AG09309 (cell line): Measurements from ENCODE around the gene FAM43A.

Source experiments
- DNase-seq: peaks from one replicate; pipeline ENCODE4 v3.0.0-alpha.2; 2010; ENCODE audit warnings: low read depth
- H3K4me3 ChIP-seq: 2 replicates; pipeline ENCODE4 v1.5.1; 2011; ENCODE audit warnings: mild to moderate bottlenecking, low read depth, low read length, moderate library complexity; ENCODE audit not compliant: control insufficient read depth
- CTCF ChIP-seq: IDR thresholded peaks from 2 replicates; pipeline ENCODE4 v1.5.1; 2011; ENCODE audit warnings: mild to moderate bottlenecking, low read depth, low read length, inconsistent platforms; ENCODE audit not compliant: insufficient read depth, control insufficient read depth; ENCODE audit errors: missing control alignments

The FAM43A gene

GRCh38 chr3:194682694-194683310 lies 2.9 kb upstream of the FAM43A start:
- H3K4me3 ChIP-seq: no peak overlapping the region
- DNase-seq: peak; percentile 76
- TF ChIP-seq CTCF: peak; percentile 80

GRCh38 chr3:194683380-194683779 lies 2.3 kb upstream of the FAM43A start:
- no peak overlapping the region for H3K4me3 ChIP-seq
- no peak for TF ChIP-seq CTCF
- DNase-seq: no peak

- DNase-seq: no peak
- peak overlapping the region; percentile 85 for H3K4me3 ChIP-seq
- TF ChIP-seq CTCF: no peak
Measured at GRCh38 chr3:194685065-194685717, 492 bp upstream of the FAM43A start.

DNA sequence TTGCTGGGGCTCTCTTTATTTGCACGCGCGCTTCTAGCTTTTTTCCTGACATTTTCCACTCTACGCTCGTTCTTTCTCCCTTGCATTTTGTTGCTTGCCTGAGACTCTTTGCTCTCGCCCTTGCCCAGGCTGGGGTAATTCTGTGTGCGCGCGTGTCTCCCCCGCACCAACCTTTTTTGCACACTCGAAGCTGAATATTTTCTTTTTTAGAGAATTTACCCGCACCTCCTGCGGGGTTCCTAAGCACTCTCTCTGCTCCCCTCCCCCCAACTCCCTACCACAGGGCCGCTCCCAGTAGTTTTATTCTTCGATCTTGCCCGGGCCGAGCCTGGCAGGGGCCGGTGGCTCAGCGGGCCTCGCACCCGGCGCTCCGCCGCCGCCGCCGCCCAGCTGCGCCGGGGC lies 732 bp downstream of the FAM43A start:
- no peak for DNase-seq
- peak overlapping the region; percentile 85 for H3K4me3 ChIP-seq
- TF ChIP-seq CTCF: no peak

DNA sequence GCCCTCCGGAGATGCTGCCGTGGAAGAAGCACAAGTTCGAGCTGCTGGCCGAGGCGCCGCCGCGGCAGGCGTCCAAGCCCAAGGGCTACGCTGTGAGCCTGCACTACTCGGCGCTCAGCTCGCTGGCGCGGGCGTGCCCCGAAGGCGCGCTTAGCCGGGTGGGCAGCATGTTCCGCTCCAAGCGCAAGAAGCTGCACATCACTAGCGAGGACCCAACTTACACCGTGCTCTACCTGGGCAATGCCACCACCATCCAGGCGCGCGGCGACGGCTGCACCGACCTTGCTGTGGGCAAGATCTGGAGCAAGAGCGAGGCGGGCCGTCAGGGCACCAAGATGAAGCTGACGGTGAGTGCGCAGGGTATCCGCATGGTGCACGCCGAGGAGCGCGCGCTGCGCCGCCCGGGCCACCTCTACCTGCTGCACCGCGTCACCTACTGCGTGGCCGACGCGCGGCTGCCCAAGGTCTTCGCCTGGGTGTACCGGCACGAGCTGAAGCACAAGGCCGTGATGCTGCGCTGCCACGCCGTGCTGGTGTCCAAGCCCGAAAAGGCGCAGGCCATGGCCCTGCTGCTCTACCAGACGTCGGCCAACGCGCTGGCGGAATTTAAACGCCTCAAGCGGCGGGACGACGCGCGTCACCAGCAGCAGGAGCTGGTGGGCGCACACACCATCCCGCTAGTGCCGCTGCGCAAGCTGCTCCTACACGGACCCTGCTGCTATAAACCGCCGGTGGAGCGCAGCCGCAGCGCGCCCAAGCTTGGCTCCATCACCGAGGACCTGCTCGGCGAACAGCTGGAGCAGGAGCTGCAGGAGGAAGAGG lies 1.3 kb downstream of the FAM43A start:
- H3K4me3 ChIP-seq: peak overlapping the region; percentile 85
- TF ChIP-seq CTCF: no peak
- no peak for DNase-seq

GRCh38 chr3:194687638-194688199 lies 2.0 kb downstream of the FAM43A start:
- no peak for DNase-seq
- peak overlapping the region; percentile 85 for H3K4me3 ChIP-seq
- peak; percentile 20 for TF ChIP-seq CTCF
